ENCODE measurements around the gene MYG1.

MYG1 gene, protein sequence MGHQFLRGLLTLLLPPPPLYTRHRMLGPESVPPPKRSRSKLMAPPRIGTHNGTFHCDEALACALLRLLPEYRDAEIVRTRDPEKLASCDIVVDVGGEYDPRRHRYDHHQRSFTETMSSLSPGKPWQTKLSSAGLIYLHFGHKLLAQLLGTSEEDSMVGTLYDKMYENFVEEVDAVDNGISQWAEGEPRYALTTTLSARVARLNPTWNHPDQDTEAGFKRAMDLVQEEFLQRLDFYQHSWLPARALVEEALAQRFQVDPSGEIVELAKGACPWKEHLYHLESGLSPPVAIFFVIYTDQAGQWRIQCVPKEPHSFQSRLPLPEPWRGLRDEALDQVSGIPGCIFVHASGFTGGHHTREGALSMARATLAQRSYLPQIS

DNA sequence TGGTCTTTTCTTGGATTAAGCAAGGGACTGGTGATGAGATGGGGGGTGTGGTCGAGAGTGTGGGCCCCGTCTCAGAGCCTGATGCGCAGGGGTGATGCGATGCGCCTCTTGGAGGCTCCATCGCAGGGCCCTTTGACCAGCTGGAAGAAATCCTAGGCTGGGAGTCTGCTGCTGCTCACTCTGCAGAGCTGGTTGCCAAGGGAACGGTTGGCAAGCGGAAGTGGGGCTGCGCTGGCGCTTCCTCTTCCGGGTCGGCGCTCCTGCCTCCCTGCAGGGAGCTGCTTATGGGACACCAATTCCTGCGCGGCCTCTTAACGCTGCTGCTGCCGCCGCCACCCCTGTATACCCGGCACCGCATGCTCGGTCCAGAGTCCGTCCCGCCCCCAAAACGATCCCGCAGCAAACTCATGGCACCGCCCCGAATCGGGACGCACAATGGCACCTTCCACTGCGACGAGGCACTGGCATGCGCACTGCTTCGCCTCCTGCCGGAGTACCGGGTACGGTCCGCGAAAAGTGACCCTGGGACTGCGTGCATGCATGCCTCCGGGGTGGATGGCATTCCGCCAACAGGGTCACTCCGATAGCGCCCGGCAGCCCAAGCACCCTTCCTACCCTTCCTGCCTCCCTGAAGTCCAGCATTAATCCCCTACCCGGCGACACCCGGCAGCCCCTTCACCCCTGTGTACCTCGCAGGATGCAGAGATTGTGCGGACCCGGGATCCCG, at the start of gene MYG1:
MYG1 (plus strand) TSS at position 242 of the 727 bp plus-strand sequence; CDS start at position 285, 43 bp downstream.
- Histone ChIP-seq H3K27ac (peak within 1 kb of the TSS; percentile 63 to 95 (median 78)), H3K9ac (peak within 1 kb of the TSS; percentile 79 to 97 (median 91)), H4K20me1 (peaks cover 0 to 39% (median 14%) of the 10 kb centered on the region in 11 experiments; a peak in 12 of 22 replicates), H3K4me1 (peaks cover 64 to 81% (median 78%) of the 10 kb centered on the region in 10 experiments), H3K4me3 (peak within 1 kb of the TSS; percentile 65 to 96 (median 87)), H3K9me3 (replicated peaks in 1 of 11) (no peaks in the 10 kb centered on the region), H3K36me3 (peaks cover 24 to 70% (median 52%) of the 10 kb centered on the region in 11 experiments), H3K4me2 (peak within 1 kb of the TSS; percentile 87 to 99 (median 94)), H3K27me3 (no peaks in the 10 kb centered on the region)
- TF ChIP-seq Cebpa-rat (IDR thresholded peaks at IDR 0.05) = no peak

DNA sequence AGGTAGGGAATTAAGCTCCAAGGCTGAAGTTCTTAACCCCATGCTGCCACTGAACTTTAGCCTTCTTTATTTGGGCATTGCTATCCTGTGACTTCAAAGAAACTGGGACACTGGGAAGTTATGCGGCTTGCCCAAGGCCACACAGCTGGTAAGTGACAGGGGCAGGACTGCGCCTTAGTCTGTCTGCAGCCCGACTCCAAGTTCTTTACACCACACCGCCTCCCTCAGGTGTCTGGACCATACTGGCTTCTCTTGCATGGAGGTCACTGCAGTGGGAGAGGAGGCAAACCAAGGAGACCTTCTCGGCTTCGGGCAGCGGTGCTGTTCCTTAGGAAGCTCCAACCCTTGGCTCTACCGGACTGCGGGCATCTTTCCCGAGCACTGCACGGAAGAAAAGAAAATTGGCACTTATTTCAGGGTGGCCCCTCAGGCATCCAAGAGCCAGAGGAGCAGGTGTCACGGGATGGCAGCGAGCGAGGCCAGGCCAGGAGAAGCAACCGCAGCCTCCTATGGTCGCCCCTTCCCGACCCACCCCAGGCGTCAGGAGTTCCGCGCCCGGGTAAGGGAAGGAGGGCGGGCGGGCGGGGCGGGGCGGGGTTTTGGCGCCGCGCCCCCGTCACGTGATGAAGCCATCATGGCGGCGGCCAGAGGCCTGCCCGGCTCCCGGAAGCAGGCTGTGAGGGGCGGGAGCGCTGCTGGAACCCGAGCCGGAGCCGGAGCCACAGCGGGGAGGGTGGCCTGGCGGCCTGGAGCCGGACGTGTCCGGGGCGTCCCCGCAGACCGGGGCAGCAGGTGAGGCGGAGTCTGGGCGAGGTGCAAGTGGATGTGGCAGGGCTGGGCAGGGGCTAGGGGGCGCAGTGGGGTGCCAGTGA, 47.8 kb upstream of the MYG1 start:
- TF ChIP-seq Cebpa-rat (IDR thresholded peaks at IDR 0.05) = no peak
- Histone ChIP-seq H3K36me3 (peaks cover 13 to 29% (median 23%) of the 10 kb centered on the region in 11 experiments), H3K4me3 (peak overlapping the region; percentile 78 to 94 (median 90)), H3K9me3 (replicated peaks in 1 of 11) (no peaks in the 10 kb centered on the region), H4K20me1 (peaks cover 0 to 19% (median 0%) of the 10 kb centered on the region in 11 experiments; a peak in 6 of 22 replicates), H3K4me2 (peak overlapping the region; percentile 96 to 100 (median 99)), H3K27me3 (no peaks in the 10 kb centered on the region), H3K9ac (peak overlapping the region; percentile 83 to 95 (median 90)), H3K27ac (peak overlapping the region; percentile 69 to 88 (median 86)), H3K4me1 (peaks cover 49 to 60% (median 56%) of the 10 kb centered on the region in 10 experiments)

DNA sequence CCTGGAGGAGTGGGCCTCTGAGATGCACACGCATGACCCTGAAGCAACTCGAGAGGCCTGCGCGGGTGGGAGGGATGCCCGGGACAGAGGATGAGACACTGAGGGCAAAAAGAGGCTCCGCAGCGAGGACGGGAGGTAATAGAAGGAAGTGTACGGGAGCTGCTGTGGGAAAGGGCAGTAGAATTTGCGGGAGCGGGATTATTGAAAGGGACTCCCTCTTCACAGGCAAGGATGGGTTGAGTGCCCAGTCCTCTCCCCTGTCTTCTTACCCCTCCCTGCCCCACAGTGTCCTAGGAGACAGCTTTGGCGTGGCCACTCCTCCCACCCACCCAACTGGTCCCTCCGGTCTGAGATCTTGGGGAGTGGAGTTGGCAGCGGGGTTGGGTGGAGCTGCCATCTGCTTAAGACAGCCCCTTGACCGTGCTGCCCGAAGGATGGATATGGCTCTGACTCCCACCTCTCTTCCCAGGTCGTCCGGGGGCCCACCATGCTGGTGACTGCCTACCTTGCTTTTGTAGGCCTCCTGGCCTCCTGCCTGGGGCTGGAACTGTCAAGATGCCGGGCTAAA, 47.1 kb upstream of the MYG1 start:
- Histone ChIP-seq H3K4me2 (peak overlapping the region; percentile 94 to 100 (median 99)), H3K27me3 (no peaks in the 10 kb centered on the region), H3K9me3 (replicated peaks in 1 of 11) (no peaks in the 10 kb centered on the region), H3K4me1 (peaks cover 50 to 58% (median 53%) of the 10 kb centered on the region in 10 experiments), H3K36me3 (peaks cover 13 to 29% (median 23%) of the 10 kb centered on the region in 11 experiments), H3K27ac (peak overlapping the region; percentile 69 to 88 (median 86)), H4K20me1 (peaks cover 0 to 19% (median 0%) of the 10 kb centered on the region in 11 experiments; a peak in 6 of 22 replicates), H3K4me3 (peak overlapping the region; percentile 78 to 94 (median 90)), H3K9ac (peak overlapping the region; percentile 83 to 95 (median 90))
- TF ChIP-seq Cebpa-rat (IDR thresholded peaks at IDR 0.05) = no peak

DNA sequence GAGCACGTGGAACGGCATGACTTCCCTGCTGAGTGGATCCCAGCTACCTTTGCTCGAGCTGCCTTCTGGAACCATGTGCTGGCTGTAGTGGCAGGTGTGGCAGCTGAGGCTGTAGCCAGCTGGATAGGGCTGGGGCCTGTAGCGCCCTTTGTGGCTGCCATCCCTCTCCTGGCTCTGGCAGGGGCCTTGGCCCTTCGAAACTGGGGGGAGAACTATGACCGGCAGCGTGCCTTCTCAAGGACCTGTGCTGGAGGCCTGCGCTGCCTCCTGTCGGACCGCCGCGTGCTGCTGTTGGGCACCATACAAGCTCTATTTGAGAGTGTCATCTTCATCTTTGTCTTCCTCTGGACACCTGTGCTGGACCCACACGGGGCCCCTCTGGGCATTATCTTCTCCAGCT, 46.2 kb upstream of the MYG1 start:
- Histone ChIP-seq H3K36me3 (peaks cover 13 to 29% (median 23%) of the 10 kb centered on the region in 11 experiments), H3K4me1 (peaks cover 50 to 61% (median 54%) of the 10 kb centered on the region in 10 experiments), H3K27ac (peak overlapping the region in 10 of 11 experiments; percentile 69 to 88 (median 86); a peak in 17 of 22 replicates), H4K20me1 (peaks cover 0 to 19% (median 0%) of the 10 kb centered on the region in 11 experiments; a peak in 6 of 22 replicates), H3K9me3 (replicated peaks in 1 of 11) (no peaks in the 10 kb centered on the region), H3K9ac (peak overlapping the region in 10 of 11 experiments; percentile 88 to 95 (median 90); a peak in 17 of 22 replicates), H3K4me2 (peak overlapping the region; percentile 94 to 100 (median 99)), H3K27me3 (no peaks in the 10 kb centered on the region), H3K4me3 (peak overlapping the region; percentile 78 to 94 (median 90); a peak in 19 of 20 replicates)
- TF ChIP-seq Cebpa-rat (IDR thresholded peaks at IDR 0.05) = no peak

DNA sequence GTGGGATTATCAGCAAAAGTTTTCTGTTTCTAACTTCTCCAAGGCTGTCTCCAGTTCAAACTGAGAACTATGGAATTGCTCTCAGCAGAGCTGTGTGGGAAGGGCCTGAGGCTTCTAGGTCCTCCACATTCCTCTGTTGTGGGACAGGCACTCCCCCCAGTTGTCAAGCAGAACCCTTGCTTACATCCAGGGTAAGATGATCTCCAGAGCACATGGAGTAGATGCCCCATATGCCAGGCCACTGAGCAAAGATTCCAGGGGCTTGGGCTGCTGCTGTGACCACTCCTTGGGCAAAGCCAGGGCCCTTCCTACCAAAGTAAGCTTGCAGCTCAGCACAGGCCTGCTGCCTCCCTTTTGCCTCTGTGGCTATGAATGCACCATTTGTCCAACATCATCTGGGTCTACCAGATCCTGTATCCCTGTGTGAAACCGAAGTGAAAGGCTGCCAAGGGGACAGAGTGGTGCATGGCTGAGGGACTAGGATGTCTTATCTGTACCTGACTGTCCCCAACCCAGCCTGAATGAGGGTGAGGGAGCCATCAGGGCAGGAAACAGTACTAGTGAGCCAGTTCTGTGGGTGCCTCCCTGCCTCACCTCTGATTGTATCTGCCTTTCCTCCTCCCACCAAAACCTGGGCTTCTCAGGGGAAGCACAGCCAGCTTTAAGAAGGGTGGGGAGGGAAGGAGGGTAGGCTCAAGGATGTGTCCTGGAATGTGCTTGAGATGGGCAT, 44.5 kb upstream of the MYG1 start:
- TF ChIP-seq Cebpa-rat (IDR thresholded peaks at IDR 0.05) = no peak
- peak overlapping the region; percentile 69 to 100 (median 85) for H3K4me2 ChIP-seq
- peak overlapping the region in 6 of 11 experiments; percentile 17 to 39 (median 28); a peak in 5 of 22 replicates for H3K9ac ChIP-seq
- H3K4me1 ChIP-seq = peaks cover 65 to 78% (median 69%) of the 10 kb centered on the region in 10 experiments
- no peaks in the 10 kb centered on the region for H3K27me3 ChIP-seq
- peaks cover 13 to 29% (median 23%) of the 10 kb centered on the region in 11 experiments for H3K36me3 ChIP-seq
- H3K9me3 ChIP-seq (replicated peaks in 1 of 11) = no peaks in the 10 kb centered on the region
- peak overlapping the region in 9 of 11 experiments; percentile 33 to 69 (median 59); a peak in 17 of 22 replicates for H3K27ac ChIP-seq
- peaks cover 0 to 19% (median 0%) of the 10 kb centered on the region in 11 experiments; a peak in 6 of 22 replicates for H4K20me1 ChIP-seq
- H3K4me3 ChIP-seq = no peak overlapping the region

DNA sequence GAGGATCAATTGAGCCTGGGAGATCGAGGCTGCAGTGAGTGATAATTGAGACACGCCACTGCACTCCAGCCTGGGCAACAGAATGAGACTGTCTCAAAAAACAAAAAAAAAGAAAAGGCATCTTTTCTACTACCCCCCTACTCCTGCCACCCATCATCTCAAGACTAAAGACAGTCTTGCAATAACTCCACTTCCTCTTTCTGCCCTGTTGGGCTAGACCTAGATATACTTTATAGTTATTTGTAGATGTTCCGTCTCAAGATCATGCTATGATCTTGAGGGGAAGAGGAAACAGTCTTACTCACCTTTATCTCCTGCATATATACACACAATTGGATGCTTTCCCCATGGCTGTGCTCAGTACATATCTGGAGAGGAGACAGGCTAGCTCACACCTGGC, 43.5 kb upstream of the MYG1 start:
- Histone ChIP-seq H3K9me3 (replicated peaks in 1 of 11) (no peaks in the 10 kb centered on the region), H3K4me3 (no peak overlapping the region), H3K27ac (peak overlapping the region in 9 of 11 experiments; percentile 33 to 69 (median 59); a peak in 17 of 22 replicates), H3K4me2 (peak overlapping the region; percentile 69 to 100 (median 85)), H3K4me1 (peaks cover 64 to 77% (median 70%) of the 10 kb centered on the region in 10 experiments), H4K20me1 (peaks cover 0 to 19% (median 0%) of the 10 kb centered on the region in 11 experiments; a peak in 6 of 22 replicates), H3K27me3 (no peaks in the 10 kb centered on the region), H3K36me3 (peaks cover 13 to 29% (median 23%) of the 10 kb centered on the region in 11 experiments), H3K9ac (peak overlapping the region in 9 of 11 experiments; percentile 15 to 46 (median 27); a peak in 9 of 22 replicates)
- TF ChIP-seq Cebpa-rat (IDR thresholded peaks at IDR 0.05) = no peak

Data from BLaER1 treated with 17β-estradiol and CSF1 and Interleukin-3, amounts not matched to agents 10 nM and 100 nM (cell line).